NCI-H1048 (cell line): ENCODE measurements around the gene ISG15.

ENCODE experiments used
- DNase-seq: peaks from one replicate; lab custom pipeline; 2025; lab: John Stamatoyannopoulos, UW

ISG15 gene

GRCh38 chr1:1061682-1062345 lies 48.5 kb downstream of the ISG15 start:
- DNase-seq, result no peak

GRCh38 chr1:1062348-1063163 lies 49.3 kb downstream of the ISG15 start:
- DNase-seq, result no peak

- no peak for DNase-seq
These were observed 50.1 kb downstream of the ISG15 start for GRCh38 chr1:1063261-1063944.
